ENCODE data around the gene GHRL.
"Not testable (repeated sequence)": the region's sequence is repeated elsewhere in the genome, so short reads cannot be mapped to it uniquely, and the experiment has no call there.

GHRL gene

GRCh38 chr3:10304905-10305304 is 12.2 kb upstream of the GHRL start:
- peaks cover 26% of the 10 kb centered on the region for H4K20me1 ChIP-seq
- H3K9me3 ChIP-seq: no peaks in the 10 kb centered on the region
- peaks cover 26% of the 10 kb centered on the region for H3K4me1 ChIP-seq
- no peak overlapping the region for H3K27ac ChIP-seq
- no peak overlapping the region for H3K9ac ChIP-seq
- peaks cover 100% of the 10 kb centered on the region for H3K36me3 ChIP-seq
- H3K4me3 ChIP-seq: no peak overlapping the region
- H3K27me3 ChIP-seq: no peaks in the 10 kb centered on the region
- TF ChIP-seq Cebpa-rat (IDR thresholded peaks at IDR 0.05): no peak
- H3K4me2 ChIP-seq: no peak overlapping the region

- H3K27me3 ChIP-seq: no peaks in the 10 kb centered on the region
- H4K20me1 ChIP-seq: peaks cover 33% of the 10 kb centered on the region
- H3K9me3 ChIP-seq: no peaks in the 10 kb centered on the region
- H3K27ac ChIP-seq: no peak overlapping the region
- no peak for TF ChIP-seq Cebpa-rat (IDR thresholded peaks at IDR 0.05)
- H3K4me2 ChIP-seq: no peak overlapping the region
- peaks cover 92% of the 10 kb centered on the region for H3K36me3 ChIP-seq
- H3K4me3 ChIP-seq: no peak overlapping the region
- no peak overlapping the region for H3K9ac ChIP-seq
- H3K4me1 ChIP-seq: peaks cover 30% of the 10 kb centered on the region
These were observed 11.0 kb upstream of the GHRL start for GRCh38 chr3:10303785-10304184.

- Histone ChIP-seq H3K9ac (no peak overlapping the region), H3K4me2 (no peak overlapping the region), H3K36me3 (peaks cover 88% of the 10 kb centered on the region), H3K9me3 (no peaks in the 10 kb centered on the region), H3K27ac (no peak overlapping the region), H4K20me1 (peaks cover 33% of the 10 kb centered on the region), H3K4me3 (no peak overlapping the region), H3K4me1 (peaks cover 35% of the 10 kb centered on the region), H3K27me3 (no peaks in the 10 kb centered on the region)
- TF ChIP-seq Cebpa-rat (IDR thresholded peaks at IDR 0.05): no peak
These were observed 10.4 kb upstream of the GHRL start for GRCh38 chr3:10303105-10303504.

- TF ChIP-seq Cebpa-rat (IDR thresholded peaks at IDR 0.05): no peak
- peaks cover 29% of the 10 kb centered on the region for H4K20me1 ChIP-seq
- H3K9me3 ChIP-seq: peaks cover 10% of the 10 kb centered on the region
- no peaks in the 10 kb centered on the region for H3K27me3 ChIP-seq
- peaks cover 38% of the 10 kb centered on the region for H3K4me1 ChIP-seq
- H3K4me3 ChIP-seq: no peak overlapping the region
- H3K9ac ChIP-seq: peak overlapping the region; percentile 63
- H3K27ac ChIP-seq: peak overlapping the region; percentile 79
- peaks cover 80% of the 10 kb centered on the region for H3K36me3 ChIP-seq
- H3K4me2 ChIP-seq: peak overlapping the region; percentile 76
These were observed 7.3 kb upstream of the GHRL start for GRCh38 chr3:10300087-10300486.

- H3K36me3 ChIP-seq: peaks cover 78% of the 10 kb centered on the region
- no peak for TF ChIP-seq Cebpa-rat (IDR thresholded peaks at IDR 0.05)
- H3K9me3 ChIP-seq: peaks cover 10% of the 10 kb centered on the region
- peak overlapping the region; percentile 79 for H3K27ac ChIP-seq
- H3K4me3 ChIP-seq: no peak overlapping the region
- H3K27me3 ChIP-seq: no peaks in the 10 kb centered on the region
- H4K20me1 ChIP-seq: peaks cover 25% of the 10 kb centered on the region
- peak overlapping the region; percentile 76 for H3K4me2 ChIP-seq
- peaks cover 42% of the 10 kb centered on the region for H3K4me1 ChIP-seq
- H3K9ac ChIP-seq: peak overlapping the region; percentile 63
These were observed 6.9 kb upstream of the GHRL start for GRCh38 chr3:10299679-10300078.

- peak overlapping the region; percentile 63; the same call in 1 of the 2 replicates for H3K9ac ChIP-seq
- peaks cover 47% of the 10 kb centered on the region for H3K4me1 ChIP-seq
- peak overlapping the region; percentile 79 for H3K27ac ChIP-seq
- H3K36me3 ChIP-seq: peaks cover 73% of the 10 kb centered on the region
- no peaks in the 10 kb centered on the region for H3K27me3 ChIP-seq
- H3K4me2 ChIP-seq: peak overlapping the region; percentile 76
- H3K9me3 ChIP-seq: peaks cover 10% of the 10 kb centered on the region
- peaks cover 21% of the 10 kb centered on the region for H4K20me1 ChIP-seq
- TF ChIP-seq Cebpa-rat (IDR thresholded peaks at IDR 0.05): no peak
- no peak overlapping the region for H3K4me3 ChIP-seq
These were observed 6.4 kb upstream of the GHRL start for GRCh38 chr3:10299175-10299574.

- H3K4me2 ChIP-seq, H3K9ac ChIP-seq, H3K27ac ChIP-seq, H3K4me3 ChIP-seq, H3K9me3 ChIP-seq, H3K27me3 ChIP-seq: not testable (repeated sequence)
- peaks cover 21% of the 10 kb centered on the region for H4K20me1 ChIP-seq
- H3K36me3 ChIP-seq: peaks cover 62% of the 10 kb centered on the region
- peaks cover 58% of the 10 kb centered on the region for H3K4me1 ChIP-seq
These were observed 5.3 kb upstream of the GHRL start for GRCh38 chr3:10298064-10298463.

GRCh38 chr3:10294030-10294586 is 1.4 kb upstream of the GHRL start:
- Histone ChIP-seq H4K20me1 (no peaks in the 10 kb centered on the region), H3K27me3 (no peaks in the 10 kb centered on the region), H3K4me2 (peak overlapping the region; percentile 92), H3K4me1 (peaks cover 71% of the 10 kb centered on the region), H3K27ac (peak overlapping the region; percentile 76), H3K4me3 (peak overlapping the region; percentile 24; the same call in 1 of the 2 replicates), H3K36me3 (peaks cover 40% of the 10 kb centered on the region), H3K9ac (0 out of 2 replicates have a peak overlapping the region, but pooled peaks have one; percentile 28), H3K9me3 (peaks cover 10% of the 10 kb centered on the region)
- no peak for TF ChIP-seq Cebpa-rat (IDR thresholded peaks at IDR 0.05)

- peaks cover 53% of the 10 kb centered on the region for H3K36me3 ChIP-seq
- H3K27ac ChIP-seq: peak overlapping the region; percentile 76
- H3K9me3 ChIP-seq: peaks cover 4% of the 10 kb centered on the region
- H4K20me1 ChIP-seq: no peaks in the 10 kb centered on the region
- H3K9ac ChIP-seq: peak overlapping the region; percentile 32; the same call in 1 of the 2 replicates
- no peak overlapping the region for H3K4me3 ChIP-seq
- TF ChIP-seq Cebpa-rat (IDR thresholded peaks at IDR 0.05): no peak
- H3K4me1 ChIP-seq: peaks cover 87% of the 10 kb centered on the region
- H3K27me3 ChIP-seq: no peaks in the 10 kb centered on the region
- peak overlapping the region; percentile 92 for H3K4me2 ChIP-seq
These were observed 1.1 kb downstream of the GHRL start for GRCh38 chr3:10291641-10292040.

GRCh38 chr3:10290481-10291176 is 2.1 kb downstream of the GHRL start:
- no peak for TF ChIP-seq Cebpa-rat (IDR thresholded peaks at IDR 0.05)
- Histone ChIP-seq H3K27ac (peak overlapping the region; percentile 76), H3K9ac (peak overlapping the region; percentile 36; the same call in 1 of the 2 replicates), H3K4me3 (no peak overlapping the region), H3K9me3 (no peaks in the 10 kb centered on the region), H3K4me1 (peaks cover 97% of the 10 kb centered on the region), H3K4me2 (peak overlapping the region; percentile 92), H3K36me3 (peaks cover 51% of the 10 kb centered on the region), H4K20me1 (no peaks in the 10 kb centered on the region), H3K27me3 (no peaks in the 10 kb centered on the region)

Measured in BLaER1 (cell line).